RWPE1 (cell line): ENCODE results near the gene NLRP1.

ENCODE experiments used
- CTCF ChIA-PET: fragments of 350-600 bp; sonication (Branson Sonifier 250); formaldehyde crosslinking; extraction: SDS; loops from one replicate; lab custom pipeline; 2021; lab: Yijun Ruan, JAX
- POLR2A ChIA-PET: fragments of 400-600 bp; formaldehyde crosslinking; extraction: SDS; loops from one replicate; lab custom pipeline; 2020; ENCODE audit warnings: antibody characterized with exemption; ENCODE audit not compliant: low non-redundant PET; lab: Yijun Ruan, JAX
- DNase-seq: peaks from one replicate; pipeline ENCODE4 v3.0.0; 2012; ENCODE audit warnings: low spot score
- H3K27ac ChIP-seq: fragments of 450-650 bp; 2 replicates; pipeline ENCODE4 v1.5.1; 2017
- CTCF ChIP-seq: fragments of 450-650 bp; conservative IDR thresholded peaks from 2 replicates; pipeline ENCODE4 v1.5.1; 2017; ENCODE audit warnings: low read depth, mild to moderate bottlenecking

NLRP1 gene

GRCh38 chr17:5585287-5585794, 1.0 kb upstream of the NLRP1 start:
- TF ChIP-seq CTCF, result no peak

GRCh38 chr17:5583426-5584382, 605 bp downstream of the NLRP1 start:
- no peak for DNase-seq
- TF ChIP-seq CTCF, result no peak
- H3K27ac ChIP-seq, result peak overlapping the region; percentile 99
- ChIA-PET POLR2A (no interaction called here), CTCF (no interaction called here)

More at GRCh38 chr17:5585287-5585794, 1.0 kb upstream of the NLRP1 start:
- POLR2A ChIA-PET, result no interaction called here
- CTCF ChIA-PET, result interaction anchor here (0.5 to 0.6 kb wide), 3 partner anchors 7 to 966 kb away, joined by 3 read pairs; no protein-coding TSS in a partner anchor
- DNase-seq, result no peak
- peak overlapping the region; percentile 99 for H3K27ac ChIP-seq

GRCh38 chr17:5582209-5583185, 1.8 kb downstream of the NLRP1 start:
- DNase-seq, result no peak
- H3K27ac ChIP-seq, result peak overlapping the region; percentile 99
- TF ChIP-seq CTCF, result no peak
- CTCF ChIA-PET, result interaction anchor here (0.6 to 1.0 kb wide), 5 partner anchors 10 to 198 kb away, joined by 3 to 5 read pairs (median 3); no protein-coding TSS in a partner anchor
- POLR2A ChIA-PET, result interaction anchor here (0.6 kb wide), 1 partner anchor 49 kb away, joined by 14 read pairs; no protein-coding TSS in a partner anchor

DNA sequence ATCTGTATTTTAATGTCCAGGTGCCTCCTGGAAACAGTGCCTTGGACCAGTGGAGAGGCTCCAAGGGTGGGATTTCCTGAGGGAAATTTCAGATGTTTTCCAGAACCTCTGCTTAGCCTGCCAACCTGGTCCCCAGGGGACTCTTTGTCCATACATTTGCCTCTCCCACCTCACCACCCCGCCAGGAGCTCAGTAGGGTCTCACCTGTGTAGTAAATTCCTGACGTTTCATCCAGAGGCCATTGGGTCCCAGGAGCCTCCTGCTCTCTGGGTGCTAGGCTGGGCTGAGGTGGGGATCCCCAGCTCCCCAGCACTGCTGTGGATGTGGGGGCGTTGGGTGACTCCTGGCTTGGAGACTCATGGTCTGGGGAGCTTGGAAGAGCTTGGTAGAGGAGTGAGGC, 2.7 kb downstream of the NLRP1 start:
- ChIA-PET CTCF (interaction anchor here (0.6 to 1.0 kb wide), 3 partner anchors 11 to 61 kb away, joined by 3 to 5 read pairs (median 3); no protein-coding TSS in a partner anchor), POLR2A (interaction anchor here (0.6 kb wide), 1 partner anchor 49 kb away, joined by 14 read pairs; no protein-coding TSS in a partner anchor)
- peak overlapping the region; percentile 99 for H3K27ac ChIP-seq
- no peak for DNase-seq
- no peak for TF ChIP-seq CTCF

- ChIA-PET CTCF (no interaction called here), POLR2A (no interaction called here)
- TF ChIP-seq CTCF, result no peak
- H3K27ac ChIP-seq, result peak overlapping the region; percentile 99
- no peak for DNase-seq
Observed at GRCh38 chr17:5580969-5581368, 3.3 kb downstream of the NLRP1 start.
